ACC112 (cell line): Measurements from ENCODE around the gene TIMP3.

Source experiments
- H2AFZ ChIP-seq: fragments of 200-600 bp; sonication (generic); one replicate; pipeline ENCODE4 v1.6.0; 2017; ENCODE audit warnings: antibody characterized with exemption, low read length; ENCODE audit not compliant: unreplicated experiment
- H3K27ac ChIP-seq: fragments of 200-600 bp; sonication (generic); 2 replicates; pipeline ENCODE4 v1.5.1; 2014; ENCODE audit warnings: low read depth, mild to moderate bottlenecking, antibody characterized with exemption, low read length, moderate library complexity
- H3K27me3 ChIP-seq: fragments of 200-600 bp; sonication (generic); 2 replicates; pipeline ENCODE4 v1.6.1; 2014; ENCODE audit warnings: mild to moderate bottlenecking, antibody characterized with exemption, low read length, moderate library complexity, mixed read lengths; ENCODE audit not compliant: insufficient read depth
- H3K36me3 ChIP-seq: fragments of 200-600 bp; sonication (generic); 2 replicates; pipeline ENCODE4 v1.6.1; 2016; ENCODE audit warnings: mild to moderate bottlenecking, antibody characterized with exemption, low read length, moderate library complexity, mixed read lengths; ENCODE audit not compliant: insufficient read depth
- H3K4me1 ChIP-seq: fragments of 200-600 bp; sonication (generic); one replicate; pipeline ENCODE4 v1.6.1; 2016; ENCODE audit warnings: low read length, mixed read lengths; ENCODE audit not compliant: insufficient read depth, unreplicated experiment, control insufficient read depth
- H3K4me3 ChIP-seq: fragments of 200-600 bp; sonication (generic); 2 replicates; pipeline ENCODE4 v1.5.1; 2014; ENCODE audit warnings: mild to moderate bottlenecking, low read depth, low read length
- H3K79me2 ChIP-seq: fragments of 200-600 bp; sonication (generic); one replicate; pipeline ENCODE4 v1.6.0; 2016; ENCODE audit warnings: low read length; ENCODE audit not compliant: control insufficient read depth, unreplicated experiment, insufficient read depth

Gene TIMP3

DNA sequence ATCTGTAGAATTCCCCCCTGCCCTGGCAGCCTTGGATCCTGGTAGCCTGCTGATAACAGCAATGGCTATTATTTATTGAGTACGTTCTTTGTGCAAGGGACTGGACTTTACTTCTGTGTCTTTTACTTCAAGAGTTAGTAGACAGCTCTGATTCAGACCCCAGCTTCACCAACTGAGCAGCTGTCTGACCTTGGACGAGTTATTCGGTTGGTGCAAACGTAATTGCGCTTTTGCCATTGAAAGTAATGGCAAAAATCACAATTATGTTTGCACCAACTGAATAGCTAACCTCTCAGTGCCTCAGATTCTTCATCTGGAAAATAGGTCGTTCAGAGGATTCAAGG lies 108.9 kb downstream of the TIMP3 start:
- H3K4me3 ChIP-seq: no peak overlapping the region
- H3K79me2 ChIP-seq: no peaks in the 10 kb centered on the region
- no peaks in the 10 kb centered on the region for H3K4me1 ChIP-seq
- H3K36me3 ChIP-seq: no peaks in the 10 kb centered on the region
- H2AFZ ChIP-seq: no peak overlapping the region
- H3K27me3 ChIP-seq: no peaks in the 10 kb centered on the region; the same call in 1 of the 2 replicates
- no peak overlapping the region for H3K27ac ChIP-seq

DNA sequence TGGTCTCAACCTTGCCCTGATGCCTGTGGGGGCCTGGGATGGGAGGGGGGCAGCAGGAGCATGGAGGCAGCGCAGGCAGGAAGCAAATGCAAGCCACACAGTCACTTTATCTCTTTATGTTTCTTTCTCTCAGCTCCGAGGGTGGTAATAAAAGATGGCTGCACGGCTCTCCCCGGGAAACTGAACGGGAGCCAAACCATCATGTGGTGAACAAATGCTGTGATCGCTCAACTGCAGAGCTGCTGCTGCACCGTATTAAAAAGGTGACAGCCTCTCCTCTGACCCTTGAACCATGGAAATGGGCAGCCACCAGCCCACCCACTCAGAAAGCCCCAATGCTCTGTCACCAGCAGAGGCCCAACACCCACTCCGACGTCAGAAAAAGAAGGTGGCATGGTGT lies 110.0 kb downstream of the TIMP3 start:
- Histone ChIP-seq H3K4me3 (no peak overlapping the region), H3K4me1 (no peaks in the 10 kb centered on the region)

More for the DNA sequence above, 110.0 kb downstream of the TIMP3 start:
- Histone ChIP-seq H3K27ac (no peak overlapping the region), H2AFZ (no peak overlapping the region), H3K79me2 (no peaks in the 10 kb centered on the region), H3K27me3 (peaks cover 2% of the 10 kb centered on the region; the same call in 1 of the 2 replicates), H3K36me3 (no peaks in the 10 kb centered on the region)
